Neural cell (in vitro differentiated cells): ENCODE measurements around the gene ACTG1. TPM values are rescaled to one million over a fixed set of nuclear protein-coding genes. Genes with fewer than 3 reads are reported as not detected.

Experiments
- H2AFZ ChIP-seq: fragments of 200-600, 300-800 bp; sonication (generic), shearing (Covaris generic); 2 replicates; pipeline ENCODE4 v1.6.0; 2014; ENCODE audit warnings: low read depth, mild to moderate bottlenecking, antibody characterized with exemption, low read length, moderate library complexity
- H3F3A ChIP-seq: fragments of 200-600 bp; shearing (Covaris generic); 2 replicates; pipeline ENCODE4 v1.6.1; 2016; ENCODE audit warnings: mild to moderate bottlenecking, moderate library complexity, mixed read lengths, antibody characterized with exemption, low read length; ENCODE audit not compliant: insufficient read depth, poor library complexity, severe bottlenecking
- H3K27ac ChIP-seq: fragments of 200-600, 300-800 bp; sonication (generic), shearing (Covaris generic); 2 replicates; pipeline ENCODE4 v1.5.1; 2014; ENCODE audit warnings: mild to moderate bottlenecking, low read length, moderate library complexity
- H3K27me3 ChIP-seq: fragments of 300-800, 200-600 bp; sonication (generic), shearing (Covaris generic); 2 replicates; pipeline ENCODE4 v1.6.0; 2014; ENCODE audit warnings: mild to moderate bottlenecking, low read depth, low read length, moderate library complexity; ENCODE audit not compliant: insufficient read depth
- H3K36me3 ChIP-seq: fragments of 300-800, 200-600 bp; sonication (generic), shearing (Covaris generic); 2 replicates; pipeline ENCODE4 v1.5.1; 2014; ENCODE audit warnings: mild to moderate bottlenecking, antibody characterized with exemption, low read length, moderate library complexity; ENCODE audit not compliant: insufficient read depth
- H3K4me2 ChIP-seq: fragments of 300-800, 200-600 bp; sonication (generic), shearing (Covaris generic); 2 replicates; pipeline ENCODE4 v1.6.0; 2014; ENCODE audit warnings: mild to moderate bottlenecking, low read length
- H3K4me3 ChIP-seq: fragments of 300-800, 200-600 bp; sonication (generic), shearing (Covaris generic); 2 replicates; pipeline ENCODE4 v1.5.1; 2014; ENCODE audit warnings: mild to moderate bottlenecking, low read length, moderate library complexity
- H3K79me2 ChIP-seq: fragments of 200-600 bp; shearing (Covaris generic); replicated peaks from 2 replicates; pipeline ENCODE4 v1.6.0; 2014; ENCODE audit warnings: mild to moderate bottlenecking, low read length, moderate library complexity; ENCODE audit not compliant: insufficient read depth
- H3K9ac ChIP-seq: fragments of 300-800, 200-600 bp; sonication (generic), shearing (Covaris generic); 2 replicates; pipeline ENCODE4 v1.6.1; 2016; ENCODE audit warnings: mild to moderate bottlenecking, low read length, mixed read lengths
- H3K9me2 ChIP-seq: fragments of 200-600 bp; shearing (Covaris generic); 2 replicates; pipeline ENCODE4 v1.6.1; 2016; ENCODE audit warnings: mild to moderate bottlenecking, low read length, mixed read lengths; ENCODE audit not compliant: insufficient read depth
- H3K9me3 ChIP-seq: fragments of 200-600, 300-800 bp; sonication (generic), shearing (Covaris generic); 2 replicates; pipeline ENCODE4 v1.6.1; 2016; ENCODE audit warnings: mild to moderate bottlenecking, mixed run types, low read length, moderate library complexity, mixed read lengths
- H4K20me1 ChIP-seq: fragments of 200-600 bp; shearing (Covaris generic); 2 replicates; pipeline ENCODE4 v1.6.1; 2016; ENCODE audit warnings: mild to moderate bottlenecking, mixed run types; ENCODE audit not compliant: insufficient read depth
- MXI1 ChIP-seq: fragments of 450-650 bp; conservative IDR thresholded peaks from 2 replicates; pipeline ENCODE4 v1.6.1; 2014; ENCODE audit warnings: antibody characterized with exemption, mild to moderate bottlenecking; ENCODE audit not compliant: poor library complexity, severe bottlenecking
- POLR2AphosphoS5 ChIP-seq: IDR thresholded peaks from 2 replicates; pipeline ENCODE4 v1.6.1; 2012
- REST ChIP-seq: IDR thresholded peaks from 2 replicates; pipeline ENCODE4 v1.6.1; 2012; ENCODE audit warnings: borderline replicate concordance
- SMC3 ChIP-seq: fragments of 450-650 bp; conservative IDR thresholded peaks from 2 replicates; pipeline ENCODE4 v1.6.1; 2014; ENCODE audit warnings: antibody characterized with exemption, mild to moderate bottlenecking, moderate library complexity; ENCODE audit not compliant: poor library complexity
- TAF1 ChIP-seq: IDR thresholded peaks from 2 replicates; pipeline ENCODE4 v1.6.1; 2012; ENCODE audit warnings: low read depth
- polyA plus RNA-seq: library from polyadenylated mRNA; depleted of rRNA; stranded (reverse); fragments of >200 nt; gene quantifications from 2 replicates; pipeline ENCODE4 v1.2.3, GENCODE V29; 2014

ACTG1 gene
- polyA plus RNA-seq, 1 donor from 2014 or later: 9,187 TPM

- TF ChIP-seq TAF1: no peak
Observed at GRCh38 chr17:81511554-81511803, 1.1 kb downstream of the ACTG1 start (continued).

GRCh38 chr17:81510785-81511553 is 1.6 kb downstream of the ACTG1 start:
- Histone ChIP-seq H3K4me3 (peak overlapping the region; percentile 99), H3K9ac (peak overlapping the region; percentile 99), H3K79me2 (peaks cover 69% of the 10 kb centered on the region), H4K20me1 (peaks cover 49% of the 10 kb centered on the region), H3F3A (peaks cover 16% of the 10 kb centered on the region), H3K27me3 (no peaks in the 10 kb centered on the region), H3K9me3 (no peaks in the 10 kb centered on the region), H3K36me3 (peaks cover 31% of the 10 kb centered on the region), H2AFZ (no peak overlapping the region), H3K27ac (peak overlapping the region; percentile 96), H3K4me2 (peak overlapping the region; percentile 97), H3K9me2 (no peaks in the 10 kb centered on the region)
- TF ChIP-seq MXI1 (no peak), TAF1 (peak; percentile 33), POLR2AphosphoS5 (peak; percentile 61)

GRCh38 chr17:81509972-81510784 is 2.4 kb downstream of the ACTG1 start:
- H3K27me3 ChIP-seq: no peaks in the 10 kb centered on the region

More at GRCh38 chr17:81509972-81510784, 2.4 kb downstream of the ACTG1 start:
- Histone ChIP-seq H3K4me3 (peak overlapping the region; percentile 99), H3K9me3 (no peaks in the 10 kb centered on the region), H3F3A (peaks cover 9% of the 10 kb centered on the region), H3K9me2 (no peaks in the 10 kb centered on the region), H4K20me1 (peaks cover 49% of the 10 kb centered on the region), H3K36me3 (peaks cover 31% of the 10 kb centered on the region), H3K27ac (peak overlapping the region; percentile 96), H2AFZ (no peak overlapping the region), H3K79me2 (peaks cover 61% of the 10 kb centered on the region), H3K9ac (peak overlapping the region; percentile 99), H3K4me2 (peak overlapping the region; percentile 97)
- TF ChIP-seq SMC3: no peak
- peak; percentile 9 for TF ChIP-seq MXI1
- TF ChIP-seq TAF1: peak; percentile 34
- TF ChIP-seq REST: peak; percentile 91
